Caco-2 (cell line): ENCODE measurements around the gene POLE4. TPM values are rescaled to one million over a fixed set of nuclear protein-coding genes. Genes with fewer than 3 reads are reported as not detected.

Experiments used
- BruUV-seq: library from RNA; stranded (reverse); fragments of 400-500 nt; replicated peaks from 2 replicates; lab custom pipeline; 2021; lab: Mats Ljungman, UMichigan
- CTCF ChIA-PET: fragments of 300-600 bp; sonication (Branson Sonifier 250); formaldehyde crosslinking; loops from one replicate; lab custom pipeline; 2022; ENCODE audit warnings: antibody characterized with exemption; lab: Charles Lee
- POLR2A ChIA-PET: fragments of 300-600 bp; sonication (Branson Sonifier 250); formaldehyde crosslinking; loops from one replicate; lab custom pipeline; 2022; ENCODE audit warnings: antibody characterized with exemption; lab: Charles Lee
- DNase-seq, 2 experiments: peaks; one replicate each; pipeline versions ENCODE4 v3.0.0 to v3.0.0-alpha.2; 2020 to 2022
- H3K27me3 ChIP-seq: replicated peaks from 2 replicates; pipeline ENCODE4 v1.6.0; 2011; ENCODE audit warnings: low read length; ENCODE audit not compliant: control insufficient read depth, insufficient read depth
- H3K36me3 ChIP-seq: 2 replicates; pipeline ENCODE4 v1.5.1; 2011; ENCODE audit warnings: low read length; ENCODE audit not compliant: control insufficient read depth, insufficient read depth
- H3K4me1 ChIP-seq: fragments of 250-450 bp; sonication (Bioruptor Pico); 2 replicates; pipeline ENCODE4 v1.5.1; 2020; ENCODE audit warnings: mild to moderate bottlenecking
- H3K4me3 ChIP-seq: 2 replicates; pipeline ENCODE4 v1.5.1; 2011; ENCODE audit warnings: low read depth, mild to moderate bottlenecking, control low read depth, low read length
- H3K9me3 ChIP-seq: fragments of 250-450 bp; sonication (Bioruptor Pico); 2 replicates; pipeline ENCODE4 v1.5.1; 2020; ENCODE audit warnings: mild to moderate bottlenecking, moderate library complexity
- H3K27ac Mint-ChIP-seq: one replicate; pipeline ENCODE4 v1.8.0; 2022; ENCODE audit warnings: mixed read lengths; ENCODE audit not compliant: unreplicated experiment
- H3K27me3 Mint-ChIP-seq: one replicate; pipeline ENCODE4 v1.8.0; 2022; ENCODE audit warnings: mixed read lengths; ENCODE audit not compliant: insufficient read depth, unreplicated experiment
- H3K36me3 Mint-ChIP-seq: one replicate; pipeline ENCODE4 v1.8.0; 2022; ENCODE audit warnings: mild to moderate bottlenecking, mixed read lengths; ENCODE audit not compliant: insufficient read depth, unreplicated experiment
- H3K4me1 Mint-ChIP-seq: one replicate; pipeline ENCODE4 v1.8.0; 2022; ENCODE audit warnings: low read depth, mixed read lengths; ENCODE audit not compliant: unreplicated experiment
- H3K4me3 Mint-ChIP-seq: one replicate; pipeline ENCODE4 v1.8.0; 2022; ENCODE audit warnings: mild to moderate bottlenecking, moderate library complexity, mixed read lengths; ENCODE audit not compliant: unreplicated experiment
- H3K9me3 Mint-ChIP-seq: one replicate; pipeline ENCODE4 v1.8.0; 2022; ENCODE audit warnings: mixed read lengths; ENCODE audit not compliant: unreplicated experiment
- intact Hi-C: fragments of 100-400 bp; cut with micrococcal nuclease; formaldehyde crosslinking; loops from one replicate; pipeline ENCODE4 v1.10.0; 2022; ENCODE audit not compliant: unreplicated experiment
- total RNA-seq: library from RNA; stranded (reverse); gene quantifications from 2 replicates; pipeline ENCODE4 v1.2.3, GENCODE V29; 2022
- TF ChIP-seq, protein P1 (sequence below), 2 experiments: fragments of 200-600 bp in 1 of 2; IDR thresholded peaks; 1 replicate in 1 of 2; 2 replicates in 1 of 2; pipeline versions ENCODE4 v1.5.1 to v1.8.0; 2011 to 2022; ENCODE audit warnings: antibody characterized with exemption in 1 of 2, control low read depth in 1 of 2, inconsistent platforms in 1 of 2, low read depth in 1 of 2, low read length in 1 of 2, mild to moderate bottlenecking in 1 of 2, moderate library complexity in 1 of 2; ENCODE audit not compliant: insufficient read depth in 1 of 2, severe bottlenecking in 1 of 2, unreplicated experiment in 1 of 2

Gene POLE4
- total RNA-seq, 1 experiment from 2014 or later = 117 TPM

DNA sequence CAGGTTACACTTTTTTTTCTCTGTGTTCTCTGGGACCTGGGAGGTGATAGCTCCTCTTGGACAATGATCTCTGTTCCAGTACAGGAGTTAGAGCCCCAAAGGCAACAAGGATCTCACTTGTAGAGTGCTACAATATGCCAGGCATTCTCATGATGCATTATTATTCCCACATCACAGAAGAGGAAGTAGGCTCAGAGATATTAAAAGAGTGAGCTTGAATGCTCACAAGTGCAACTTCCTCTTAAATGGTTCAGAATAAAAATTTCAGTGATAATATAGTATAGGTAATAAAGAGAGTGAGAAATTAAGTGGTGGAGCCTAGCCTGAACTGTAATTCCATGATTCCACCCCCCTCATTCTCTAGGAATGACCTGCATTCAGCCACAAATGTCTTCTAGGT lies 21.4 kb downstream of the POLE4 start:
- H3K4me1 Mint-ChIP-seq = no peaks in the 10 kb centered on the region
- Histone ChIP-seq H3K36me3 (no peaks in the 10 kb centered on the region), H3K9me3 (no peaks in the 10 kb centered on the region), H3K27me3 (no peaks in the 10 kb centered on the region), H3K4me1 (no peaks in the 10 kb centered on the region), H3K4me3 (no peak overlapping the region)
- ChIA-PET POLR2A (no interaction called here), CTCF (no interaction called here)
- DNase-seq = no peak
- H3K27me3 Mint-ChIP-seq = no peaks in the 10 kb centered on the region
- TF ChIP-seq, protein P1, sequence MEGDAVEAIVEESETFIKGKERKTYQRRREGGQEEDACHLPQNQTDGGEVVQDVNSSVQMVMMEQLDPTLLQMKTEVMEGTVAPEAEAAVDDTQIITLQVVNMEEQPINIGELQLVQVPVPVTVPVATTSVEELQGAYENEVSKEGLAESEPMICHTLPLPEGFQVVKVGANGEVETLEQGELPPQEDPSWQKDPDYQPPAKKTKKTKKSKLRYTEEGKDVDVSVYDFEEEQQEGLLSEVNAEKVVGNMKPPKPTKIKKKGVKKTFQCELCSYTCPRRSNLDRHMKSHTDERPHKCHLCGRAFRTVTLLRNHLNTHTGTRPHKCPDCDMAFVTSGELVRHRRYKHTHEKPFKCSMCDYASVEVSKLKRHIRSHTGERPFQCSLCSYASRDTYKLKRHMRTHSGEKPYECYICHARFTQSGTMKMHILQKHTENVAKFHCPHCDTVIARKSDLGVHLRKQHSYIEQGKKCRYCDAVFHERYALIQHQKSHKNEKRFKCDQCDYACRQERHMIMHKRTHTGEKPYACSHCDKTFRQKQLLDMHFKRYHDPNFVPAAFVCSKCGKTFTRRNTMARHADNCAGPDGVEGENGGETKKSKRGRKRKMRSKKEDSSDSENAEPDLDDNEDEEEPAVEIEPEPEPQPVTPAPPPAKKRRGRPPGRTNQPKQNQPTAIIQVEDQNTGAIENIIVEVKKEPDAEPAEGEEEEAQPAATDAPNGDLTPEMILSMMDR (IDR thresholded peaks at IDR 0.05; ENCODE audit: insufficient read depth in 1 of 2, low read depth in 1 of 2, low read length in 1 of 2, severe bottlenecking in 1 of 2, unreplicated experiment in 1 of 2) = no peak
- no peaks in the 10 kb centered on the region for H3K36me3 Mint-ChIP-seq
- no peak overlapping the region for H3K27ac Mint-ChIP-seq
- H3K4me3 Mint-ChIP-seq = no peak overlapping the region
- H3K9me3 Mint-ChIP-seq = no peaks in the 10 kb centered on the region
- BruUV-seq = no TSS peak
- intact Hi-C loops = loop anchor here (10.0 kb wide), 1 partner anchor 285 kb away; no protein-coding TSS in a partner anchor

DNA sequence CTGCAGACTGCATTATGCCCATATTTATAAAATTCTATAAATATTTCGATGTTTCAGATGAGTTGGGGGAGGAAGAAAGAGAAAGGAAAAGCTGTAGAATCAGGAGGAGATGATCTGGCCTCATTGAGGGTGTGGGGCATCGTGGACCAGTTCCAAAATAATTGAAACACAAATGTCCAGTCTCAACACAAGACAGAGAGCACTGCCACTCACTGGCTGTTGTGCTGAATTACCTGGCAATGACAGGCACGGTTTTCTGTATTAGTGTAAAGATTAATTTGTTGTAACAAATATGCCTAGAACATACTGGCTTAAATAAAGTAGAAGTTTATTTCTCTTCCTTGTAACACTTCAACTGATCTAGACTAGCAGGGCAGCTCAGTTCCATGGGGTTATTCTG lies 24.1 kb downstream of the POLE4 start:
- intact Hi-C loops = loop anchor here (1.0 to 10.0 kb wide), 2 partner anchors 62 to 288 kb away; no protein-coding TSS in a partner anchor
- H3K4me3 ChIP-seq = no peak overlapping the region
- H3K27ac Mint-ChIP-seq = no peak overlapping the region
- no TSS peak for BruUV-seq
- H3K4me3 Mint-ChIP-seq = no peak overlapping the region
- DNase-seq = no peak
- ChIA-PET CTCF (no interaction called here), POLR2A (no interaction called here)
- H3K4me1 Mint-ChIP-seq = no peaks in the 10 kb centered on the region
- H3K9me3 Mint-ChIP-seq = no peaks in the 10 kb centered on the region
- no peaks in the 10 kb centered on the region for H3K27me3 ChIP-seq
- H3K36me3 Mint-ChIP-seq = no peaks in the 10 kb centered on the region
- H3K36me3 ChIP-seq = no peaks in the 10 kb centered on the region
- H3K9me3 ChIP-seq = no peaks in the 10 kb centered on the region
- TF ChIP-seq, protein P1 (IDR thresholded peaks at IDR 0.05; ENCODE audit: insufficient read depth in 1 of 2, low read depth in 1 of 2, low read length in 1 of 2, severe bottlenecking in 1 of 2, unreplicated experiment in 1 of 2) = peak in 1 of 2 experiments; percentile 39
- H3K27me3 Mint-ChIP-seq = no peaks in the 10 kb centered on the region
- no peaks in the 10 kb centered on the region for H3K4me1 ChIP-seq

DNA sequence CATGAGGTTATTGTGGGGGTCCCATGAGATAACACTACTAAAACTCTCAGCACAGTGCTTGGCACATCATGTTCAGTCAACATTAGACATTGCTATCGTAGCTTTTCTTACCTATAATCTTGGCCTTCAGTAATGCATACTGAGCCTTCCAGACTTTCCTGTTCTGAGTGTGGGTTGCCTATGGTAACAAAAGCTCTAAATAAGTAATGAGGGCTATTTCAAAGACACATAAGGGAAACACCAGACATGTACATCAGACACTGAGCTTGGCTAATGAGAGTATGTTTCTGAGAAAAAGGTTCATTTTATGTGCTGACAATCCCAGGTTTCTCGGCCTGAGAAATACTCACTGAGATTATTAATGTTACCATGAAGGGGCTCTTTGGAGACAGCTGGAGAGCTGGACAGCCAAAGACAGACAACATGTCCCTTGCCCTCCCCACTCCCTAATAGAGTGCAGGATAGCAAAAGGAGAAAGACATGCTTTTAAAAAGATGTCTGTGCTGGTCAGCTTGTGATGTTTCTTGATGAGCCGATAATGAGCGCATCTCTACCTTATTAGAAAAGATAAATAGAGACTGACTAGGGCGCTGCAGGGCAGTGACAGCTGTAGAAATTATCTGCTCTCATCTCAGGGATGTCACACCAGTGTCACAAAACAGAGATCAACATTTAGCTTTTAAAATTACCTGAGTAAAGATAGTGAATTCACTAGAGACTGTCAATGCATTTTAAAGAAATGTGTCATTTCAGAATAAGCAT lies 25.4 kb downstream of the POLE4 start:
- H3K4me3 Mint-ChIP-seq = no peak overlapping the region
- H3K27ac Mint-ChIP-seq = no peak overlapping the region
- no peaks in the 10 kb centered on the region for H3K27me3 Mint-ChIP-seq
- no TSS peak for BruUV-seq
- intact Hi-C loops = loop anchor here (10.0 kb wide), 1 partner anchor 289 kb away; no protein-coding TSS in a partner anchor
- H3K4me1 Mint-ChIP-seq = no peaks in the 10 kb centered on the region
- no peak for DNase-seq
- no peaks in the 10 kb centered on the region for H3K9me3 Mint-ChIP-seq
- no peak overlapping the region for H3K4me3 ChIP-seq
- POLR2A ChIA-PET = interaction anchor here (0.5 kb wide), 1 partner anchor 44 kb away, joined by 6 read pairs; no protein-coding TSS in a partner anchor
- no peaks in the 10 kb centered on the region for H3K36me3 ChIP-seq
- H3K36me3 Mint-ChIP-seq = no peaks in the 10 kb centered on the region
- TF ChIP-seq, protein P1 (IDR thresholded peaks at IDR 0.05; ENCODE audit: insufficient read depth in 1 of 2, low read depth in 1 of 2, low read length in 1 of 2, severe bottlenecking in 1 of 2, unreplicated experiment in 1 of 2) = no peak
- H3K4me1 ChIP-seq = no peaks in the 10 kb centered on the region
- H3K9me3 ChIP-seq = no peaks in the 10 kb centered on the region
- no peaks in the 10 kb centered on the region for H3K27me3 ChIP-seq
- CTCF ChIA-PET = interaction anchor here (1.0 kb wide), 1 partner anchor 65 kb away, joined by 3 read pairs; no protein-coding TSS in a partner anchor
